H1 (cell line): ENCODE results near the gene KMT5B. TPM values are rescaled to one million over a fixed set of nuclear protein-coding genes. Genes with fewer than 3 reads are reported as not detected.

Experiments used
- FOSL1 ChIP-seq: IDR thresholded peaks from 2 replicates; pipeline ENCODE4 v1.6.1; 2011; ENCODE audit warnings: mild to moderate bottlenecking, low read depth, low read length, moderate library complexity; ENCODE audit not compliant: insufficient read depth
- JUND ChIP-seq: IDR thresholded peaks from 2 replicates; pipeline ENCODE4 v1.6.1; 2011; ENCODE audit warnings: mild to moderate bottlenecking, improper control_type of control experiment, low read length
- KDM1A ChIP-seq: fragments of 200-600, 300-600 bp; sonication (generic); IDR thresholded peaks from 2 replicates; pipeline ENCODE4 v1.7.1; 2016; ENCODE audit warnings: mild to moderate bottlenecking, low read length, borderline replicate concordance
- POLR2A ChIP-seq, 2 experiments: IDR thresholded peaks; 1 replicate in 1 of 2; 2 replicates in 1 of 2; pipeline ENCODE4 v1.6.1; 2011; ENCODE audit warnings: low read depth in 2 of 2, low read length in 2 of 2, mild to moderate bottlenecking in 2 of 2; ENCODE audit errors: control extremely low read depth in 1 of 2
- RAD21 ChIP-seq, 2 experiments: IDR thresholded peaks in 1 of 2; conservative IDR thresholded peaks in 1 of 2; 2 replicates each; pipeline ENCODE4 v1.6.1; 2011; ENCODE audit warnings: low read depth in 2 of 2, low read length in 2 of 2, improper control_type of control experiment in 1 of 2, inconsistent platforms in 1 of 2, mild to moderate bottlenecking in 1 of 2, moderate library complexity in 1 of 2
- RXRA ChIP-seq: IDR thresholded peaks from 2 replicates; pipeline ENCODE4 v1.6.1; 2011; ENCODE audit warnings: low read depth, mild to moderate bottlenecking, low read length, moderate library complexity; ENCODE audit not compliant: insufficient read depth
- SP2 ChIP-seq: IDR thresholded peaks from 2 replicates; pipeline ENCODE4 v1.6.1; 2012; ENCODE audit warnings: mild to moderate bottlenecking, low read length, inconsistent platforms
- TEAD4 ChIP-seq: IDR thresholded peaks from 2 replicates; pipeline ENCODE4 v1.6.1; 2012; ENCODE audit warnings: low read depth, low read length, inconsistent platforms, mixed read lengths
- polyA plus RNA-seq, 7 experiments: library from polyadenylated mRNA; depleted of rRNA in 3 of 7; stranded (reverse) in 5 of 7; unstranded in 2 of 7; fragments of >200 nt in 5 of 7; fragments of 200-250 nt in 2 of 7; gene quantifications; 1 replicate in 5 of 7; 2 replicates in 1 of 7; 4 replicates in 1 of 7; pipeline versions ENCODE4 v1.2.1 to v1.2.3, GENCODE V29; 2011 to 2013; ENCODE audit warnings: missing spikeins in 2 of 7, mixed read lengths in 2 of 7
- total RNA-seq: library from RNA; stranded (reverse); fragmentation: NEBNext Ultra II Directional; extraction: Animal tissue kit (Norgen Biotek cat#: 25700); gene quantifications from 2 replicates; pipeline ENCODE4 v1.2.1, GENCODE V29; 2021
- TF ChIP-seq, protein P1 (sequence below): fragments of 300-600 bp; sonication (generic); IDR thresholded peaks from 2 replicates; pipeline ENCODE4 v1.7.1; 2012; ENCODE audit warnings: low read length, moderate library complexity, mild to moderate bottlenecking, inconsistent platforms; ENCODE audit not compliant: insufficient replicate concordance
- TF ChIP-seq, protein P2 (sequence below): IDR thresholded peaks from 2 replicates; pipeline ENCODE4 v1.6.1; 2012; ENCODE audit warnings: inconsistent platforms

Gene KMT5B
- total and polyA plus RNA-seq, 2 of the 8 experiments (the other 6 are each of a cell fraction or from before 2014, with no cell fraction given) = 11.0 to 40.8 TPM

DNA sequence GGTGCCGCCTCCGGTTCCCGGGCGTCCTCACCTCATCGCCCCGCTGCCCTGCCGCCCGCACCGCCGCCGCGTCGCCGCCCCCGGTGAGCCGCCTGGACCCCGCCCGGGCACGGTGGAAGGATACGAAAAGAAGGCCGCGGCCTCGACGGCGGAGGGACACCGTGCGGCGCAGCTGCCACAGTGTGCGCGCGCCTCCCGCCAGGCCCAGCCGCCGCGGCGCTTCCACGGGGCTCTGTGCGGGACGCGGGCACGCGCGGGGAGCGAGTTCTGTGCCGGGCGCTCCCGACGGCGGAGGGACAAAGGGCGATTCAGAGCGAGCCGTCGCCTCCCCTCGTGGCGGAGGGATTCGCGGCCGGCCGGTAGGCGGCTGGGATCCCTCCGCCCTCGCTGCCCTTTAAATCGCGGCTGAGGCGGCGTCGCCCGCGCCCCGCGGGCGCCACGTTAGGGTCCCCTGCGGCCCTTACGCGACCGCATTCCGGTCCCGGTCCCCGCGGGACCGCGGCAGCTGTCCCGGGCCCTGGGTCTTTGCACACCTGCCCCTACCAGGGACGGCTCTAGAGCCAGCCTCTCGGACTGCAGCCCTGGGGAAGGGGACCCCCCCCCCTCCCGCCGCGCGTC lies 568 bp upstream of the KMT5B start (continued):
- TF ChIP-seq, protein P1, sequence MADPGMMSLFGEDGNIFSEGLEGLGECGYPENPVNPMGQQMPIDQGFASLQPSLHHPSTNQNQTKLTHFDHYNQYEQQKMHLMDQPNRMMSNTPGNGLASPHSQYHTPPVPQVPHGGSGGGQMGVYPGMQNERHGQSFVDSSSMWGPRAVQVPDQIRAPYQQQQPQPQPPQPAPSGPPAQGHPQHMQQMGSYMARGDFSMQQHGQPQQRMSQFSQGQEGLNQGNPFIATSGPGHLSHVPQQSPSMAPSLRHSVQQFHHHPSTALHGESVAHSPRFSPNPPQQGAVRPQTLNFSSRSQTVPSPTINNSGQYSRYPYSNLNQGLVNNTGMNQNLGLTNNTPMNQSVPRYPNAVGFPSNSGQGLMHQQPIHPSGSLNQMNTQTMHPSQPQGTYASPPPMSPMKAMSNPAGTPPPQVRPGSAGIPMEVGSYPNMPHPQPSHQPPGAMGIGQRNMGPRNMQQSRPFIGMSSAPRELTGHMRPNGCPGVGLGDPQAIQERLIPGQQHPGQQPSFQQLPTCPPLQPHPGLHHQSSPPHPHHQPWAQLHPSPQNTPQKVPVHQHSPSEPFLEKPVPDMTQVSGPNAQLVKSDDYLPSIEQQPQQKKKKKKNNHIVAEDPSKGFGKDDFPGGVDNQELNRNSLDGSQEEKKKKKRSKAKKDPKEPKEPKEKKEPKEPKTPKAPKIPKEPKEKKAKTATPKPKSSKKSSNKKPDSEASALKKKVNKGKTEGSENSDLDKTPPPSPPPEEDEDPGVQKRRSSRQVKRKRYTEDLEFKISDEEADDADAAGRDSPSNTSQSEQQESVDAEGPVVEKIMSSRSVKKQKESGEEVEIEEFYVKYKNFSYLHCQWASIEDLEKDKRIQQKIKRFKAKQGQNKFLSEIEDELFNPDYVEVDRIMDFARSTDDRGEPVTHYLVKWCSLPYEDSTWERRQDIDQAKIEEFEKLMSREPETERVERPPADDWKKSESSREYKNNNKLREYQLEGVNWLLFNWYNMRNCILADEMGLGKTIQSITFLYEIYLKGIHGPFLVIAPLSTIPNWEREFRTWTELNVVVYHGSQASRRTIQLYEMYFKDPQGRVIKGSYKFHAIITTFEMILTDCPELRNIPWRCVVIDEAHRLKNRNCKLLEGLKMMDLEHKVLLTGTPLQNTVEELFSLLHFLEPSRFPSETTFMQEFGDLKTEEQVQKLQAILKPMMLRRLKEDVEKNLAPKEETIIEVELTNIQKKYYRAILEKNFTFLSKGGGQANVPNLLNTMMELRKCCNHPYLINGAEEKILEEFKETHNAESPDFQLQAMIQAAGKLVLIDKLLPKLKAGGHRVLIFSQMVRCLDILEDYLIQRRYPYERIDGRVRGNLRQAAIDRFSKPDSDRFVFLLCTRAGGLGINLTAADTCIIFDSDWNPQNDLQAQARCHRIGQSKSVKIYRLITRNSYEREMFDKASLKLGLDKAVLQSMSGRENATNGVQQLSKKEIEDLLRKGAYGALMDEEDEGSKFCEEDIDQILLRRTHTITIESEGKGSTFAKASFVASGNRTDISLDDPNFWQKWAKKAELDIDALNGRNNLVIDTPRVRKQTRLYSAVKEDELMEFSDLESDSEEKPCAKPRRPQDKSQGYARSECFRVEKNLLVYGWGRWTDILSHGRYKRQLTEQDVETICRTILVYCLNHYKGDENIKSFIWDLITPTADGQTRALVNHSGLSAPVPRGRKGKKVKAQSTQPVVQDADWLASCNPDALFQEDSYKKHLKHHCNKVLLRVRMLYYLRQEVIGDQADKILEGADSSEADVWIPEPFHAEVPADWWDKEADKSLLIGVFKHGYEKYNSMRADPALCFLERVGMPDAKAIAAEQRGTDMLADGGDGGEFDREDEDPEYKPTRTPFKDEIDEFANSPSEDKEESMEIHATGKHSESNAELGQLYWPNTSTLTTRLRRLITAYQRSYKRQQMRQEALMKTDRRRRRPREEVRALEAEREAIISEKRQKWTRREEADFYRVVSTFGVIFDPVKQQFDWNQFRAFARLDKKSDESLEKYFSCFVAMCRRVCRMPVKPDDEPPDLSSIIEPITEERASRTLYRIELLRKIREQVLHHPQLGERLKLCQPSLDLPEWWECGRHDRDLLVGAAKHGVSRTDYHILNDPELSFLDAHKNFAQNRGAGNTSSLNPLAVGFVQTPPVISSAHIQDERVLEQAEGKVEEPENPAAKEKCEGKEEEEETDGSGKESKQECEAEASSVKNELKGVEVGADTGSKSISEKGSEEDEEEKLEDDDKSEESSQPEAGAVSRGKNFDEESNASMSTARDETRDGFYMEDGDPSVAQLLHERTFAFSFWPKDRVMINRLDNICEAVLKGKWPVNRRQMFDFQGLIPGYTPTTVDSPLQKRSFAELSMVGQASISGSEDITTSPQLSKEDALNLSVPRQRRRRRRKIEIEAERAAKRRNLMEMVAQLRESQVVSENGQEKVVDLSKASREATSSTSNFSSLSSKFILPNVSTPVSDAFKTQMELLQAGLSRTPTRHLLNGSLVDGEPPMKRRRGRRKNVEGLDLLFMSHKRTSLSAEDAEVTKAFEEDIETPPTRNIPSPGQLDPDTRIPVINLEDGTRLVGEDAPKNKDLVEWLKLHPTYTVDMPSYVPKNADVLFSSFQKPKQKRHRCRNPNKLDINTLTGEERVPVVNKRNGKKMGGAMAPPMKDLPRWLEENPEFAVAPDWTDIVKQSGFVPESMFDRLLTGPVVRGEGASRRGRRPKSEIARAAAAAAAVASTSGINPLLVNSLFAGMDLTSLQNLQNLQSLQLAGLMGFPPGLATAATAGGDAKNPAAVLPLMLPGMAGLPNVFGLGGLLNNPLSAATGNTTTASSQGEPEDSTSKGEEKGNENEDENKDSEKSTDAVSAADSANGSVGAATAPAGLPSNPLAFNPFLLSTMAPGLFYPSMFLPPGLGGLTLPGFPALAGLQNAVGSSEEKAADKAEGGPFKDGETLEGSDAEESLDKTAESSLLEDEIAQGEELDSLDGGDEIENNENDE = no peak
- TF ChIP-seq JUND = no peak
- TF ChIP-seq FOSL1 = no peak
- TF ChIP-seq, protein P2, sequence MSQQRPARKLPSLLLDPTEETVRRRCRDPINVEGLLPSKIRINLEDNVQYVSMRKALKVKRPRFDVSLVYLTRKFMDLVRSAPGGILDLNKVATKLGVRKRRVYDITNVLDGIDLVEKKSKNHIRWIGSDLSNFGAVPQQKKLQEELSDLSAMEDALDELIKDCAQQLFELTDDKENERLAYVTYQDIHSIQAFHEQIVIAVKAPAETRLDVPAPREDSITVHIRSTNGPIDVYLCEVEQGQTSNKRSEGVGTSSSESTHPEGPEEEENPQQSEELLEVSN = no peak
- no peak for TF ChIP-seq RXRA
- TF ChIP-seq SP2 = no peak
- no peak for TF ChIP-seq KDM1A
- peak; percentile 94 to 97 for TF ChIP-seq POLR2A (IDR thresholded peaks at IDR 0.05; ENCODE audit: control extremely low read depth in 1 of 2, low read depth in 2 of 2, low read length in 2 of 2)
- no peak; a peak in 1 of 4 replicates for TF ChIP-seq RAD21 (IDR thresholded peaks at IDR 0.05 in 1 of 2, conservative IDR thresholded peaks at IDR 0.05 in 1 of 2; ENCODE audit: low read depth in 2 of 2, low read length in 2 of 2)
- no peak for TF ChIP-seq TEAD4
